Measurements from ENCODE around the gene CLCN1.

CLCN1 gene

GRCh38 chr7:143401265-143401664 is 85.4 kb downstream of the CLCN1 start:
- DNase-seq: no peak
